ENCODE data around the gene PNKD.
A peak's percentile ranks its signal among the peaks of the same experiment; 100 is the strongest.

Gene PNKD, protein sequence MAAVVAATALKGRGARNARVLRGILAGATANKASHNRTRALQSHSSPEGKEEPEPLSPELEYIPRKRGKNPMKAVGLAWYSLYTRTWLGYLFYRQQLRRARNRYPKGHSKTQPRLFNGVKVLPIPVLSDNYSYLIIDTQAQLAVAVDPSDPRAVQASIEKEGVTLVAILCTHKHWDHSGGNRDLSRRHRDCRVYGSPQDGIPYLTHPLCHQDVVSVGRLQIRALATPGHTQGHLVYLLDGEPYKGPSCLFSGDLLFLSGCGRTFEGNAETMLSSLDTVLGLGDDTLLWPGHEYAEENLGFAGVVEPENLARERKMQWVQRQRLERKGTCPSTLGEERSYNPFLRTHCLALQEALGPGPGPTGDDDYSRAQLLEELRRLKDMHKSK

GRCh38 chr2:218269900-218270720, at the start of gene PNKD, which contains the start of gene AAMP:
TSS of gene PNKD (plus strand) at chr2:218270519. CDS start at chr2:218270536, 17 bp downstream.
TSS of gene AAMP (minus strand) at chr2:218270137. CDS start at chr2:218270086, 51 bp downstream.
- no peaks in the 10 kb centered on the region for H3K27me3 ChIP-seq (ENCODE audit: control insufficient read depth, insufficient read depth, low read length)

DNA sequence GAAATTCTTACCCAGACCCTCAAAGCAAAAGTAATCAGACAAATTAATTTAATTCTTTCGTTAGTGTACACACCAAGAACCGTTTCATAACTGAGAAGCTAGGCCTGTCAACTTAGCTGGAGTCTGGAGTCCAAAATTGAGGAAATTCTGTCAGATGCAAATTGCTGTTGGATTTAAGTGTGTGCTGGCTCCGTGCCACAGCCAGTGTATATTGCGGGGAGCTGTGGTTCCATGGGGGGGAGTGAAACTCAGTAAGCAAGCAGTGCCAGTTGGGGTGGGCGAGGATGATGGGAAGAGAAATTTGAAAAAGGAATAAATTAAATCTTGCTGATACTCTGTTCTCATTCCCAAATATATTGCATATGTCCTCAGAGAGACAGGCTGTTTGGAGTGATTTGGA, 49.3 kb upstream of the PNKD start:
- no peaks in the 10 kb centered on the region for H3K27me3 ChIP-seq (ENCODE audit: control insufficient read depth, insufficient read depth, low read length)
- no peak overlapping the region for H3K4me3 ChIP-seq (ENCODE audit: low read depth, low read length)
- H3K4me1 ChIP-seq (ENCODE audit: control insufficient read depth, insufficient read depth, low read length): peaks cover 16% of the 10 kb centered on the region
- H3K9me3 ChIP-seq (ENCODE audit: control insufficient read depth, insufficient read depth, low read length): no peaks in the 10 kb centered on the region
- peaks cover 47% of the 10 kb centered on the region for H3K36me3 ChIP-seq (ENCODE audit: control insufficient read depth, insufficient read depth, low read length)
- H3K27ac ChIP-seq (ENCODE audit: low read depth, low read length): no peak overlapping the region
- no peak overlapping the region for H3K9ac ChIP-seq (ENCODE audit: low read depth, low read length)

More at GRCh38 chr2:218269900-218270720, at the start of gene PNKD, which contains the start of gene AAMP:
- H3K9ac ChIP-seq (ENCODE audit: low read depth, low read length): peak within 1 kb of the TSS; percentile 65
- no peaks in the 10 kb centered on the region for H3K9me3 ChIP-seq (ENCODE audit: control insufficient read depth, insufficient read depth, low read length)
- H3K36me3 ChIP-seq (ENCODE audit: control insufficient read depth, insufficient read depth, low read length): peaks cover 41% of the 10 kb centered on the region
- peaks cover 5% of the 10 kb centered on the region; the same call in 1 of the 2 replicates for H3K4me1 ChIP-seq (ENCODE audit: control insufficient read depth, insufficient read depth, low read length)
- H3K4me3 ChIP-seq (ENCODE audit: low read depth, low read length): peak within 1 kb of the TSS; percentile 91
- peak within 1 kb of the TSS; percentile 80 for H3K27ac ChIP-seq (ENCODE audit: low read depth, low read length)

DNA sequence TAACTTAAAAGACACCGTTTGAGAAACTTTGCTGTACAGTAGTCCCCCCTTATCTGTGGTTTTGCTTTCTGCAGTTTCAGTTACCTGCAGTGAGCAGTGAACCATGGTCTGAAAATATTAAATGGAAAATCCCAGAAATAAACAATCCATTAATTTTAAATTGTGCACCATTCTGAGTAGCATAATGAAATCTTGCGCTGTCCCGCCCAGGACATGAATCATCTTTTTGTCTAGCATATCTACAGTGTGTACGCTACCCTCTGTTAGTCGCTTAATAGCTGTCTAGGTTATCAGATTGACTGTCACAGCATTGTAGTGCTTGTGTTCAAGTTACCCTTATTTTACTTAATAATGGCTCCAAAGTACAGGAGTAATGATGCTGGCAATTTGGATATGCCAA, 47.3 kb upstream of the PNKD start:
- peaks cover 62% of the 10 kb centered on the region for H3K36me3 ChIP-seq (ENCODE audit: control insufficient read depth, insufficient read depth, low read length)
- no peaks in the 10 kb centered on the region for H3K27me3 ChIP-seq (ENCODE audit: control insufficient read depth, insufficient read depth, low read length)
- H3K27ac ChIP-seq (ENCODE audit: low read depth, low read length): no peak overlapping the region
- H3K4me1 ChIP-seq (ENCODE audit: control insufficient read depth, insufficient read depth, low read length): peaks cover 16% of the 10 kb centered on the region
- no peak overlapping the region for H3K4me3 ChIP-seq (ENCODE audit: low read depth, low read length)
- H3K9ac ChIP-seq (ENCODE audit: low read depth, low read length): no peak overlapping the region
- no peaks in the 10 kb centered on the region for H3K9me3 ChIP-seq (ENCODE audit: control insufficient read depth, insufficient read depth, low read length)

DNA sequence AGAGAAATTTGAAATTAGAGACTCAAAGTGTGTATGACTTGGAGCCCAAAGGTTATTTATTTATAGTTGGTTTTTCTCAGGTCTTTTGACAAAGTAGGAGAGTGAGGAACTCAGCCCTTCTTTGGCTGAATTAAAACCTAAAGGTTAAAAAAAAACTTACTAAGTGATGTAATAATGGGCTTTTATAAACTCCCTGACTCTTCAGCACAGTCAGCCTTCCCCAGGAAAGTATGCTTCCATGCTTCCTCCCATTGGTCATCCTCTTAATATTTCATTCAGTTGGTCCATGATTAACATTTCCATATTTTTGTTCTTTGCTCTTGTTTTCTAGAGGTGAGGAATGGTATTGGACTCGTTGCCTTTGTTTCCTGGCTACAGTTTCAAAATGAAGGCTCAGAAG, 46.1 kb upstream of the PNKD start:
- Histone ChIP-seq H3K9ac (ENCODE audit: low read depth, low read length) (no peak overlapping the region), H3K36me3 (ENCODE audit: control insufficient read depth, insufficient read depth, low read length) (peaks cover 72% of the 10 kb centered on the region), H3K27ac (ENCODE audit: low read depth, low read length) (no peak overlapping the region), H3K4me1 (ENCODE audit: control insufficient read depth, insufficient read depth, low read length) (0 out of 2 replicates have a peak, but pooled peaks cover 7% of the 10 kb centered on the region), H3K9me3 (ENCODE audit: control insufficient read depth, insufficient read depth, low read length) (no peaks in the 10 kb centered on the region), H3K4me3 (ENCODE audit: low read depth, low read length) (no peak overlapping the region), H3K27me3 (ENCODE audit: control insufficient read depth, insufficient read depth, low read length) (no peaks in the 10 kb centered on the region)

DNA sequence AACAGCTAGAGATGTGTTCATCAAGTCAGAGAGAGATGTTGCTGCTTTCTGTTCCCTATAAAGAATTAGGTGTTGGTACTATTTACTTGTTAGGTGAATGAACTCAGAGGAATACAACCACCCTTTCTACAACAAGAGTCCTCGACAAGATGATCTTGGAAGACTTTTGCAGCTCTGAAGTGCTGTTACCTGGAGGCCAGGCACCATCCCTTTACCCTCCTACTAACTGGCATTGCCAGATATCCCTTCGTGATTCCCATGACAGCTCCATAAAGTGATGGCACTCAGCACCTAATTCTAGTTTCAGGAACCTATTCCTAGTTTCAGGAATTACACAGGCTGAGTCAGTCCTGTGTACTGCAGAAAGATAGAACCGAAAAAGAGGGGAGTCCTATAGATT, 43.4 kb upstream of the PNKD start:
- Histone ChIP-seq H3K36me3 (ENCODE audit: control insufficient read depth, insufficient read depth, low read length) (peaks cover 89% of the 10 kb centered on the region), H3K4me3 (ENCODE audit: low read depth, low read length) (no peak overlapping the region), H3K4me1 (ENCODE audit: control insufficient read depth, insufficient read depth, low read length) (no peaks in the 10 kb centered on the region), H3K27ac (ENCODE audit: low read depth, low read length) (no peak overlapping the region), H3K9me3 (ENCODE audit: control insufficient read depth, insufficient read depth, low read length) (no peaks in the 10 kb centered on the region), H3K27me3 (ENCODE audit: control insufficient read depth, insufficient read depth, low read length) (no peaks in the 10 kb centered on the region), H3K9ac (ENCODE audit: low read depth, low read length) (no peak overlapping the region)

- Histone ChIP-seq H3K4me1 (ENCODE audit: control insufficient read depth, insufficient read depth, low read length) (no peaks in the 10 kb centered on the region), H3K27ac (ENCODE audit: low read depth, low read length) (no peak overlapping the region), H3K36me3 (ENCODE audit: control insufficient read depth, insufficient read depth, low read length) (peaks cover 91% of the 10 kb centered on the region), H3K9ac (ENCODE audit: low read depth, low read length) (no peak overlapping the region), H3K4me3 (ENCODE audit: low read depth, low read length) (no peak overlapping the region), H3K27me3 (ENCODE audit: control insufficient read depth, insufficient read depth, low read length) (no peaks in the 10 kb centered on the region), H3K9me3 (ENCODE audit: control insufficient read depth, insufficient read depth, low read length) (no peaks in the 10 kb centered on the region)
These were observed 41.8 kb upstream of the PNKD start for GRCh38 chr2:218228366-218229090.

GRCh38 chr2:218229239-218229638, 41.1 kb upstream of the PNKD start:
- H3K36me3 ChIP-seq (ENCODE audit: control insufficient read depth, insufficient read depth, low read length): peaks cover 90% of the 10 kb centered on the region
- no peak overlapping the region for H3K27ac ChIP-seq (ENCODE audit: low read depth, low read length)
- H3K9ac ChIP-seq (ENCODE audit: low read depth, low read length): no peak overlapping the region
- no peak overlapping the region for H3K4me3 ChIP-seq (ENCODE audit: low read depth, low read length)
- no peaks in the 10 kb centered on the region for H3K27me3 ChIP-seq (ENCODE audit: control insufficient read depth, insufficient read depth, low read length)
- no peaks in the 10 kb centered on the region for H3K9me3 ChIP-seq (ENCODE audit: control insufficient read depth, insufficient read depth, low read length)
- no peaks in the 10 kb centered on the region for H3K4me1 ChIP-seq (ENCODE audit: control insufficient read depth, insufficient read depth, low read length)

GRCh38 chr2:218229851-218230250, 40.5 kb upstream of the PNKD start:
- no peak overlapping the region for H3K27ac ChIP-seq (ENCODE audit: low read depth, low read length)
- H3K27me3 ChIP-seq (ENCODE audit: control insufficient read depth, insufficient read depth, low read length): no peaks in the 10 kb centered on the region
- no peaks in the 10 kb centered on the region for H3K4me1 ChIP-seq (ENCODE audit: control insufficient read depth, insufficient read depth, low read length)
- no peak overlapping the region for H3K4me3 ChIP-seq (ENCODE audit: low read depth, low read length)
- no peak overlapping the region for H3K9ac ChIP-seq (ENCODE audit: low read depth, low read length)
- H3K36me3 ChIP-seq (ENCODE audit: control insufficient read depth, insufficient read depth, low read length): peaks cover 90% of the 10 kb centered on the region
- H3K9me3 ChIP-seq (ENCODE audit: control insufficient read depth, insufficient read depth, low read length): no peaks in the 10 kb centered on the region

- Histone ChIP-seq H3K27ac (ENCODE audit: low read depth, low read length) (no peak overlapping the region), H3K4me1 (ENCODE audit: control insufficient read depth, insufficient read depth, low read length) (no peaks in the 10 kb centered on the region), H3K27me3 (ENCODE audit: control insufficient read depth, insufficient read depth, low read length) (no peaks in the 10 kb centered on the region), H3K9ac (ENCODE audit: low read depth, low read length) (no peak overlapping the region), H3K4me3 (ENCODE audit: low read depth, low read length) (no peak overlapping the region), H3K36me3 (ENCODE audit: control insufficient read depth, insufficient read depth, low read length) (peaks cover 90% of the 10 kb centered on the region), H3K9me3 (ENCODE audit: control insufficient read depth, insufficient read depth, low read length) (no peaks in the 10 kb centered on the region)
These were observed 39.4 kb upstream of the PNKD start for GRCh38 chr2:218230882-218231281.

- no peak overlapping the region for H3K27ac ChIP-seq (ENCODE audit: low read depth, low read length)
- H3K4me1 ChIP-seq (ENCODE audit: control insufficient read depth, insufficient read depth, low read length): no peaks in the 10 kb centered on the region
- peaks cover 96% of the 10 kb centered on the region for H3K36me3 ChIP-seq (ENCODE audit: control insufficient read depth, insufficient read depth, low read length)
- no peaks in the 10 kb centered on the region for H3K9me3 ChIP-seq (ENCODE audit: control insufficient read depth, insufficient read depth, low read length)
- no peaks in the 10 kb centered on the region for H3K27me3 ChIP-seq (ENCODE audit: control insufficient read depth, insufficient read depth, low read length)
- no peak overlapping the region for H3K9ac ChIP-seq (ENCODE audit: low read depth, low read length)
- H3K4me3 ChIP-seq (ENCODE audit: low read depth, low read length): no peak overlapping the region
These were observed 36.8 kb upstream of the PNKD start for GRCh38 chr2:218233543-218233942.
